Neural cell (in vitro differentiated cells): Measurements from ENCODE around the gene UBXN10.

ENCODE experiments used
- CTCF ChIP-seq: fragments of 450-650 bp; IDR thresholded peaks from 2 replicates; pipeline ENCODE4 v1.5.1; 2014; ENCODE audit warnings: antibody characterized with exemption, mild to moderate bottlenecking, moderate library complexity; ENCODE audit not compliant: poor library complexity, severe bottlenecking
- EP300 ChIP-seq: fragments of 450-650 bp; conservative IDR thresholded peaks from 2 replicates; pipeline ENCODE4 v1.6.1; 2014; ENCODE audit warnings: antibody characterized with exemption, mild to moderate bottlenecking, moderate library complexity; ENCODE audit not compliant: poor library complexity, severe bottlenecking
- EZH2 ChIP-seq: fragments of 200-600, 300-800 bp; shearing (Covaris generic), sonication (generic); IDR thresholded peaks from 2 replicates; pipeline ENCODE4 v1.6.1; 2014; ENCODE audit warnings: antibody characterized with exemption, low read length, borderline replicate concordance, mild to moderate bottlenecking; ENCODE audit not compliant: insufficient read depth, poor library complexity, severe bottlenecking
- MXI1 ChIP-seq: fragments of 450-650 bp; conservative IDR thresholded peaks from 2 replicates; pipeline ENCODE4 v1.6.1; 2014; ENCODE audit warnings: antibody characterized with exemption, mild to moderate bottlenecking; ENCODE audit not compliant: poor library complexity, severe bottlenecking
- POLR2AphosphoS5 ChIP-seq: IDR thresholded peaks from 2 replicates; pipeline ENCODE4 v1.6.1; 2012
- RAD21 ChIP-seq: fragments of 450-650 bp; conservative IDR thresholded peaks from 2 replicates; pipeline ENCODE4 v1.6.1; 2014; ENCODE audit warnings: antibody characterized with exemption, mild to moderate bottlenecking, moderate library complexity
- SMC3 ChIP-seq: fragments of 450-650 bp; conservative IDR thresholded peaks from 2 replicates; pipeline ENCODE4 v1.6.1; 2014; ENCODE audit warnings: antibody characterized with exemption, mild to moderate bottlenecking, moderate library complexity; ENCODE audit not compliant: poor library complexity
- TAF1 ChIP-seq: IDR thresholded peaks from 2 replicates; pipeline ENCODE4 v1.6.1; 2012; ENCODE audit warnings: low read depth

- TF ChIP-seq MXI1 (no peak), CTCF (no peak), EP300 (no peak), RAD21 (no peak), EZH2 (no peak), POLR2AphosphoS5 (no peak), TAF1 (no peak), SMC3 (no peak)
Observed at GRCh38 chr1:20167126-20167525, 18.8 kb upstream of the UBXN10 start.
